K562 (cell line): ENCODE results near the gene ZNF581. TPM values are rescaled to one million over a fixed set of nuclear protein-coding genes. Genes with fewer than 3 reads are reported as not detected.

Source experiments
- ATAC-seq: fragments of 200-7000 bp; cut with Tn5 transposase; 3 replicates; pipeline ENCODE4 v1.9.1; 2020; ENCODE audit warnings: moderate library complexity
- BruUV-seq: library from RNA; stranded (reverse); fragments of 400-500 nt; replicated peaks from 2 replicates; lab custom pipeline; 2021; lab: Mats Ljungman, UMichigan
- CTCF ChIA-PET: fragments of 300-600 bp; formaldehyde crosslinking; extraction: SDS; loops from one replicate; lab custom pipeline; 2021; ENCODE audit warnings: low intra/inter-chr PET ratio; lab: Yijun Ruan, JAX
- POLR2A ChIA-PET: fragments of 300-600, 350-650 bp; sonication (Branson Sonifier 250); formaldehyde crosslinking; extraction: SDS; loops from one replicate; lab custom pipeline; 2021; ENCODE audit warnings: antibody characterized with exemption, inconsistent platforms; lab: Yijun Ruan, JAX
- DNase-seq, 4 experiments: peaks; one replicate each; pipeline versions ENCODE4 v3.0.0 to v3.0.0-alpha.2; 2011 to 2018; ENCODE audit warnings: low spot score in 3 of 4, mixed read lengths in 3 of 4; ENCODE audit errors: extremely low read depth in 1 of 4
- FAIRE-seq: peaks from 2 replicates; lab custom pipeline; 2011; peaks lifted over from hg19 to GRCh38; lab: Jason Lieb, UNC
- H2AFZ ChIP-seq: 2 replicates; pipeline ENCODE4 v1.6.0; 2011; ENCODE audit warnings: low read depth, low read length, control low read depth, inconsistent platforms
- H3K27ac ChIP-seq: fragments of 200-600 bp; 3 replicates; pipeline ENCODE4 v1.8.0; 2011; ENCODE audit warnings: low read depth, mild to moderate bottlenecking, control low read depth, inconsistent platforms, low read length, moderate library complexity, mixed read lengths; ENCODE audit errors: extremely low read depth
- H3K27me3 ChIP-seq, 2 experiments: fragments of 300-600 bp in 1 of 2; 2 replicates in 1 of 2; 3 replicates in 1 of 2; pipeline versions ENCODE4 v1.6.0 to v1.8.0; 2011; ENCODE audit warnings: inconsistent platforms in 2 of 2, low read length in 2 of 2, mild to moderate bottlenecking in 1 of 2, mixed read lengths in 1 of 2, moderate library complexity in 1 of 2; ENCODE audit not compliant: control insufficient read depth in 2 of 2, insufficient read depth in 2 of 2
- H3K36me3 ChIP-seq: fragments of 300-600 bp; 3 replicates; pipeline ENCODE4 v1.8.0; 2011; ENCODE audit warnings: mild to moderate bottlenecking, low read length, inconsistent platforms; ENCODE audit not compliant: control insufficient read depth, insufficient read depth
- H3K4me1 ChIP-seq, 2 experiments: fragments of 200-600 bp in 1 of 2; replicated peaks in 1 of 2; 2 replicates in 1 of 2; 3 replicates in 1 of 2; pipeline versions ENCODE4 v1.5.1 to v1.8.0; 2011; ENCODE audit warnings: inconsistent platforms in 2 of 2, low read length in 2 of 2, mild to moderate bottlenecking in 1 of 2, mixed read lengths in 1 of 2, moderate library complexity in 1 of 2; ENCODE audit not compliant: control insufficient read depth in 2 of 2, insufficient read depth in 2 of 2
- H3K4me2 ChIP-seq: 2 replicates; pipeline ENCODE4 v1.6.1; 2011; ENCODE audit warnings: low read length, control low read depth, inconsistent platforms, mixed read lengths; ENCODE audit not compliant: insufficient read depth
- H3K4me3 ChIP-seq: fragments of 200-600 bp; sonication (generic), shearing (Covaris generic); 2 replicates; pipeline ENCODE4 v1.5.1; 2016; ENCODE audit warnings: control low read depth, inconsistent platforms
- H3K79me2 ChIP-seq: fragments of 200-600 bp; 3 replicates; pipeline ENCODE4 v1.8.0; 2011; ENCODE audit warnings: low read length, inconsistent platforms; ENCODE audit not compliant: control insufficient read depth, insufficient read depth
- H3K9ac ChIP-seq, 2 experiments: 2 replicates each; pipeline versions ENCODE4 v1.6.0 to v1.6.1; 2011; ENCODE audit warnings: low read depth in 2 of 2, low read length in 2 of 2, control low read depth in 1 of 2, inconsistent platforms in 1 of 2, mild to moderate bottlenecking in 1 of 2, mixed read lengths in 1 of 2; ENCODE audit not compliant: insufficient read depth in 1 of 2
- H3K9me1 ChIP-seq: one replicate; pipeline ENCODE4 v1.6.0; 2011; ENCODE audit warnings: inconsistent platforms, mild to moderate bottlenecking, low read length, moderate library complexity; ENCODE audit not compliant: control insufficient read depth, insufficient read depth
- H3K9me3 ChIP-seq: replicated peaks from 2 replicates; pipeline ENCODE4 v1.5.1; 2011; ENCODE audit warnings: low read depth, low read length, inconsistent platforms; ENCODE audit not compliant: control insufficient read depth, insufficient read depth
- H4K20me1 ChIP-seq: replicated peaks from 2 replicates; pipeline ENCODE4 v1.6.1; 2011; ENCODE audit warnings: low read length, inconsistent platforms, mixed read lengths; ENCODE audit not compliant: control insufficient read depth, insufficient read depth
- HMGXB4 ChIP-seq: sonication (generic); formaldehyde crosslinking; IDR thresholded peaks from 2 replicates; pipeline ENCODE4 v1.8.1; 2023; ENCODE audit warnings: mild to moderate bottlenecking, missing genetic modification reagents
- REST ChIP-seq, 2 experiments: fragments of 450-650 bp; formaldehyde crosslinking in 1 of 2; IDR thresholded peaks; 2 replicates each; pipeline versions ENCODE4 v1.4.0 to v1.6.1; 2014 to 2020; ENCODE audit warnings: mild to moderate bottlenecking in 2 of 2, borderline replicate concordance in 1 of 2, low read depth in 1 of 2
- STAG1 ChIP-seq: sonication (generic); formaldehyde crosslinking; IDR thresholded peaks from 2 replicates; pipeline ENCODE4 v1.5.0; 2020; ENCODE audit warnings: missing genetic modification reagents, borderline replicate concordance
- TBP ChIP-seq: optimal IDR thresholded peaks from 2 replicates; pipeline ENCODE3; 2011; ENCODE audit warnings: low read depth, low read length, improper control_type of control experiment
- ZBTB11 ChIP-seq, 3 experiments: fragments of 200-800 bp in 1 of 3; fragments of 250-450 bp in 1 of 3; fragments of 450-650 bp in 1 of 3; sonication (Bioruptor Pico) in 1 of 3; sonication (Bioruptor generic) in 1 of 3; formaldehyde crosslinking in 1 of 3; IDR thresholded peaks; 2 replicates each; pipeline versions ENCODE4 v1.6.1 to v1.8.0; 2016 to 2022; ENCODE audit warnings: mild to moderate bottlenecking in 2 of 3, missing genetic modification characterization in 2 of 3, missing compliant biosample characterization in 1 of 3, moderate library complexity in 1 of 3
- WGBS: fragments of 100-300 bp; shearing (Covaris generic); methylation state at CpG from one replicate; pipeline ENCODE4 v1.1.6; 2016; ENCODE audit warnings: low coverage, mixed read lengths; ENCODE audit not compliant: insufficient coverage; ENCODE audit errors: missing lambda C conversion rate; 5-methylcytosine and 5-hydroxymethylcytosine counted together
- in situ Hi-C: fragments of 300-500 bp; cut with MboI; formaldehyde crosslinking; loops from 4 replicates; pipeline ENCODE4 v1.15.0; 2018; ENCODE audit warnings: inconsistent platforms, mixed read lengths
- intact Hi-C: fragments of 100-400 bp; cut with micrococcal nuclease; formaldehyde crosslinking; loops from 2 replicates; pipeline ENCODE4 v1.14.2; 2022
- polyA plus RNA-seq, 8 experiments: library from polyadenylated mRNA; depleted of rRNA in 4 of 8; stranded (reverse) in 5 of 8; unstranded in 3 of 8; fragments of >200 nt; fragmentation: Nextera tagmentation in 2 of 8; fragmentation: Illumina TruSeq in 1 of 8; extraction: Ambion mirVana in 2 of 8; extraction: Trizol in 1 of 8; gene quantifications; 2 replicates each; pipeline versions ENCODE4 v1.2.1 to v1.2.3, GENCODE V29; 2011 to 2014; ENCODE audit warnings: inconsistent platforms in 1 of 8, missing spikeins in 1 of 8
- total RNA-seq, 7 experiments: library from RNA; depleted of rRNA in 6 of 7; stranded (reverse); fragments of >200 nt in 6 of 7; fragmentation: Illumina TruSeq in 2 of 7; extraction: Trizol in 2 of 7; gene quantifications; 2 replicates each; pipeline versions ENCODE4 v1.2.1 to v1.2.3, GENCODE V29; 2011 to 2021; ENCODE audit warnings: low replicate concordance in 1 of 7

The ZNF581 gene
- total and polyA plus RNA-seq, 9 of the 15 experiments (the other 6 are each of a cell fraction or from before 2014, with no cell fraction given): 2.4 to 39.4 (median 15.4) TPM

GRCh38 chr19:55632463-55632834 is 11.0 kb upstream of the ZNF581 start:
- Histone ChIP-seq H3K27ac (no peak overlapping the region), H3K27me3 (no peaks in the 10 kb centered on the region), H3K4me2 (peak overlapping the region; percentile 21; the same call in 1 of the 2 replicates), H3K9ac (no peak overlapping the region), H4K20me1 (no peaks in the 10 kb centered on the region), H3K36me3 (no peaks in the 10 kb centered on the region), H3K9me1 (no peaks in the 10 kb centered on the region), H2AFZ (peak overlapping the region; percentile 86), H3K4me3 (no peak overlapping the region), H3K9me3 (0 out of 2 replicates have a peak, but pooled peaks cover 2% of the 10 kb centered on the region), H3K79me2 (peaks cover 23% of the 10 kb centered on the region), H3K4me1 (peaks cover 13 to 22% of the 10 kb centered on the region in 2 experiments)
- no TSS peak for BruUV-seq
- ChIA-PET POLR2A (interaction anchor here (0.5 to 2.0 kb wide), 5 partner anchors 8 to 683 kb away, joined by 3 to 12 read pairs (median 3); partner anchors contain the start of genes ZNF784 and ZNF865), CTCF (interaction anchor here (0.5 to 3.3 kb wide), 9 partner anchors 21 to 539 kb away, joined by 3 to 73 read pairs (median 5); partner anchors contain the start of genes U2AF2 and ZNF865)
- in situ Hi-C loops (loop anchor here (10.0 to 25.0 kb wide), 3 partner anchors 495 to 758 kb away; partner anchors contain the start of genes FCAR, TNNT1 and ZSCAN5A), intact Hi-C loops (loop anchor here (1.0 to 10.0 kb wide), 2 partner anchors 177 to 488 kb away; partner anchors contain the start of gene TNNT1)
- WGBS: 31% methylated on average over 3 of the region's 3 CpGs
- DNase-seq (peak; percentile 54 to 95 (median 60)), ATAC-seq (peak; percentile 82), FAIRE-seq (peak; percentile 91)
- TF ChIP-seq STAG1 (CRISPR knock-in tag) (peak; percentile 54; the same call in 1 of the 2 replicates), REST (IDR thresholded peaks at IDR 0.05; ENCODE audit: borderline replicate concordance) (peak; percentile 76; the same call in 1 of the 2 replicates), REST (CRISPR knock-in tag; IDR thresholded peaks at IDR 0.05; ENCODE audit: low read depth) (no peak), HMGXB4 (no peak), ZBTB11 (CRISPR knock-in tag; IDR thresholded peaks at IDR 0.05) (peak in 1 of 3 experiments; percentile 57; a peak in 1 of 6 replicates), TBP (peak; percentile 22)
